SIG-M5 treated with dmso at 0.1 percent for 504 hours (cell line): Measurements from ENCODE around the gene B4GALNT2.

ENCODE experiments used
- DNase-seq: peaks from one replicate; lab custom pipeline; 2025; ENCODE audit not compliant: unreplicated experiment; lab: John Stamatoyannopoulos, UW

B4GALNT2 gene

DNA sequence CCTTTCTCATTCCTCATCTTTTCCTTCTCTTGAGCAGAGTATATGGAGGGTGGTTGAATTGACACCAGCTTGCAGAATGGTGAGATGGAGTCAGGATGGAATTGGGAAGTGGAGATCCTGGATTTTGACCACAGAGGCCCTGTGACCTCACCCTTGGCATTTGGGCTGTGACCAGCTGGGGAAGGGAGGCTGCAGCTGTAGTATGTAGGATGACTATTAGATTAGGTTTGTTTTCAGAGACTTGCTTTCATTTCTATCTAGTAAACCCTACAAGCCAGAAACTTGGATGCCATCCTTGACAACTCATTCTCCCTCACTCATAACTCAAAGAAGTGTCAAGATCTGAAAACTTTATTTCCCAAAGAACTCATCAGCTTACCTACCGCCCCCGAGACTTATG is 71.9 kb downstream of the B4GALNT2 start:
- no peak for DNase-seq

DNA sequence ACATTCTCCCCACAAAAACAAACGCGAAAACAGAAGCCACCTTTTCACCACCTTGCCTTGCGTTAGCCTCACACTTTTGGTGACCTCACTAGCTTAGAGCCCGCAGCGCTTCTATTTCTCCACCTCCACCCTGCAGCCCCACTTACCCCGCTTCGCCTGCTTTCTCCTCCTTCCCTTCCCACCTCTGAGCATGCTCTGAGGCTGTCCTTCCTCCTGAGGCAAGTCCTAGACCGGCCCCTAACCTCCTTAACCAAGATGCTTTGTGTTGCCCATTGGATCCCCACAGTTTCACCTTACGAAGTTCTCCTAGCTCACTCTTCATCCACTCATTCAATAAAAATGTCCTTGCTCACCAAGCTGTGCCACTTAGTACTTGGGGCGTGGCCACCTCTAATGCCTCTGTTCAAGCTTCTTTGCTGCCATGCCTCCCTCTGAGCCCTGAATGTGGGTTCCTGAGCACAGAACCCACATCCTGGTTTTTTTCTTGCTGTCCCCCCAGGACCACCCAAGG is 76.5 kb downstream of the B4GALNT2 start:
- no peak for DNase-seq

DNA sequence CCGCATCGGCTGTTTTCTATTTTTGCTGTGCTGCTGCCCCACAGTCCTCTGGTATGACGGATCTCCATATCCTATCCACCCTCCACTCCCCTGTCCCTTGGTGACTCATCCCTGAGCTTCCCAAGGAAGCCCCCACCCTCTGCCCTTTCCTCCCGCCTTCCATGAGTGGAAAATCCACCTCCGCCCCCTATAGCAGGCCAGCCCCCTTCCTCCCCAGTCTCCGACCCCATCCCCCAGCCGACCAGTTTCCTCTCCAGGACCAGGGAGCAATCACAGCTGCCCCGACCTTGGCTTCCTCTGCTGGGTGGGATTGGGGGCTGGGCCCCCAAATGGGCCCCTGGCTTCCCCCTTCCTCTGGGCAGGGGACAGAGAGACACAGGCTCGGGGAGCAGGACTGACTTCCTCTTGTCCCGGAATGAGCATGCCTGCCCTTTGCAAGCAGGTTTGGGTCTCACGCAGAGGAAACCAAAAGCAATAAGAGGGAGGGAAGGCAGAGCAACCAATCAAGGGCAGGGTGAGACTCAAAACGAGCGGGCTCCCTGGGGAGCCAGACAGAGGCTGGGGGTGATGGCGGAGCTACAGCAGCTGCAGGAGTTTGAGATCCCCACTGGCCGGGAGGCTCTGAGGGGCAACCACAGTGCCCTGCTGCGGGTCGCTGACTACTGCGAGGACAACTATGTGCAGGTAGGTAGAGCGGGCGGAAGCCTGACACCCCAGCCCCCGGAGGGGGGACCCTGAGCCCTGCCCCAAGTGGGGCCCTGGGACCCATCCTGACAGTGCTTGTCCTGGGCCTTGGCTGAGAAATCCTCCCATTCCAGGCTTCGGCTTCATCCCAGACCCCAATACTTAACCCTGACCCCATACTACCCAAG is 77.8 kb downstream of the B4GALNT2 start, which contains the start of the genes ABI3 and GNGT2:
ABI3 (plus strand) TSS at position 550 of the 872 bp plus-strand sequence; CDS start at position 568, 18 bp downstream.
GNGT2 (minus strand) TSS at position 417 of the 872 bp plus-strand sequence. CDS start 3,152 bp downstream, outside the sequence.
- DNase-seq = peak; percentile 29

DNA sequence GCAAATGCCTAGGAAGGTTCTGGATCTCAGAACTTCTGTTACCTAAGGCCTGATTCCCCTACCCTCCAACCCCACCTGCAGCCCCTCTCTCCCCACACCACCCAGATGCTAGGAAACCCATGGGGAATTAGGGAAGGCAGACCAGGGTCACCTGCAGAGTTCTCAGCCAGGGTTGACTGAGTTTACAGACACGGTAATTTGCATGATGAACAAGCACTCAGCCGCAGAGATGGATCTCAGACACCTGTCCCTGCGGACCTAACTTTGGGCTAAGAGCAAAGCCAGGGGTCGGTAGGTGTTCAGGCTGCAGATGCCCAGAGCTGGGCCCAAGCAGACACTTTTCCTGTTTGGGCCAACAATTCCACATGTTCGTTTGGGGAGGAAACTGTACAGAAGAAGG is 80.8 kb downstream of the B4GALNT2 start:
- DNase-seq = no peak

DNA sequence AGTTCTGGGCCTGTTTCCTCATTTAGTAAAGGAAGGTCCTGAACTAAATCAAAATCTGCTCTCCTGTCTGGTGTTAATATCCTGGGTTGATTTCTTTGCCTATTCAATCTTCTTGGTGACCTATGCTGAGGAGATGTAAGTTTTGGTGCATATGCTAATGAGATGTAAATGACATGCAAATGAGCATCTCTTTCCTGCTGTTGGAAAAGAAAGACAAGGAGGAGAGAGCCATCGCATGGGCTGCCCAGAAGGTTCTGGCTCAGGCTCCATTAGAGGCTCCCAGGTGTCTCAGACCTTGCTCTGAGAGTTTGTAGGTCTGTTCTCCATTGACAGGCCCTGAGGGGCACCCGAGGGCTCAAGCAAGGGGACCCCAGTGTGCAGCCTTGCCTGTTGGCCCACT is 81.3 kb downstream of the B4GALNT2 start:
- DNase-seq = no peak

DNA sequence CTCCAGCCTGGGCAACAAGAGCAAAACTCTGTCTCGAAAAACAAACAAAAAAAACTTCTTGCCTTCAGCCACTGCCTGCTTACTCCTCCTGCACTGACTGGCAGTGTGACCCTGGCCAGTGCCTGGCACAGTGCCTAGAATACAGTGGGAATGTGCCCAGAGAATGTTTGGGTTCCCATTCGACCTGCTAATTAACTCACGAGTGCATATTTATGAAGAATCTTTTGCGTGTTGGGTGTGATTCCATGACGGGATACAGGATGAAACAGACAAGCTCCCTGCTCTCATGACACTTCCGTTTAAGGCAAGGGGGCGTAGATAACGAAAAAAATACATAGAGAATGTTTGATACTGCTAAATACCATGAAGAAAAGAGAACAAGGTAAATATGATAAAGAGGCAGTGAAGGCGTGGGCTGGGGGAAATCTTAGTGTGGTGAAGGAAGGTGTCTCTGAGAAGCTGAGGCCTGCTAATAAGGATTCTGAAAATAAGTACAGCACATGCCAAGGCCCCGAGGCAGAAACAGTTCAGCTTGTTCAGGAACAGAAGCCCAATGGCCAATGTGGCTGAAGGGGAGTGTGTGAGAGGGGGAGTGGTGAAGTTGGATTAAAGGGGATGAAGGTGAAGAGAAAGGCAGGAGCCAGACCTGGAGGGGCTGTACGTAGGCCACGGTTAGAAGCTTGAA is 82.2 kb downstream of the B4GALNT2 start:
- no peak for DNase-seq

DNA sequence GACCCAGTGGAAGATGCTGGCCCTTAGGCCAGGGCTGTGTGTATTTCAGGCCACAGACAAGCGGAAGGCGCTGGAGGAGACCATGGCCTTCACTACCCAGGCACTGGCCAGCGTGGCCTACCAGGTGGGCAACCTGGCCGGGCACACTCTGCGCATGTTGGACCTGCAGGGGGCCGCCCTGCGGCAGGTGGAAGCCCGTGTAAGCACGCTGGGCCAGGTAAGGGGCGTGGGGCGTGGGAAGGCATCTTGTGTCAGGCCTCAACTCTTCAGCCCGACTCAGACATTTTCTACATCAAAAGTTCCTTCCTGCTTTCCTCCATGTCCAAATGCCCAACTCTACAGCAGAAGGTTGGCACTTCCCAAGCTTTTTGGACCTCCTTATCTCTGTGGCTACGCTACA is 83.9 kb downstream of the B4GALNT2 start:
- no peak for DNase-seq

DNA sequence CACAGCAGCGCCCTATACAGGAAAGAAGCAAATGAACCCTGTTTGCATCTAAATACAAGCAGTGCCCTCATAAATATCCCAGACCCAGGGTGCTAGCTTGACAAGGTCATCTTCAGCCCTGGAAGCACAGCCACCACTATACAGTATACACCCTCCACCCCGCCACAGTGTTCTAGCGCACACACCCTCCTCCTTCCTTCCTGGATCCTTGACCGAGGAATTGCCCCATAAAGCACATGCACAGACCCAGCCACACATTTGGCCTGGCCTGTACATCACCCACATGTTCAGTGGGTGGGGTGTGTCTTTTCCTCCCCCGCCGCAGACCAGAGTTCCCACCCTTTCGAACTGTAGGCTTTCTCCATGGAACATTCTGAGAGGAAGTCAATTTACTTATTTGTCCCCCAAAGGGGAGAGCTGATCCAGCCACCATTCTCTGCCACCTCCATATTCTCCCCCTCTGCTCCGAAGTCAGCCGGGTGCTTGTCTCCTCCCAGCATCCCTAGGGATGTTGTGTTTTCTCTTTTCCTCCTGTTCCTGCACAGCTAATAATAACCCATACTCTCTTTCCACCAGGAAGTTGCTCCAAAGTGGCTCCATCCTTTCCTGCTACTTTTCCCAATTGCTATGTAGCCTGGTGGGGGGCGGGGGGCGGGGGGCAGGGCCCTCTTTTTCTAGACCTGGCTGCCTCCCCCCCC is 84.5 kb downstream of the B4GALNT2 start:
- no peak for DNase-seq

DNA sequence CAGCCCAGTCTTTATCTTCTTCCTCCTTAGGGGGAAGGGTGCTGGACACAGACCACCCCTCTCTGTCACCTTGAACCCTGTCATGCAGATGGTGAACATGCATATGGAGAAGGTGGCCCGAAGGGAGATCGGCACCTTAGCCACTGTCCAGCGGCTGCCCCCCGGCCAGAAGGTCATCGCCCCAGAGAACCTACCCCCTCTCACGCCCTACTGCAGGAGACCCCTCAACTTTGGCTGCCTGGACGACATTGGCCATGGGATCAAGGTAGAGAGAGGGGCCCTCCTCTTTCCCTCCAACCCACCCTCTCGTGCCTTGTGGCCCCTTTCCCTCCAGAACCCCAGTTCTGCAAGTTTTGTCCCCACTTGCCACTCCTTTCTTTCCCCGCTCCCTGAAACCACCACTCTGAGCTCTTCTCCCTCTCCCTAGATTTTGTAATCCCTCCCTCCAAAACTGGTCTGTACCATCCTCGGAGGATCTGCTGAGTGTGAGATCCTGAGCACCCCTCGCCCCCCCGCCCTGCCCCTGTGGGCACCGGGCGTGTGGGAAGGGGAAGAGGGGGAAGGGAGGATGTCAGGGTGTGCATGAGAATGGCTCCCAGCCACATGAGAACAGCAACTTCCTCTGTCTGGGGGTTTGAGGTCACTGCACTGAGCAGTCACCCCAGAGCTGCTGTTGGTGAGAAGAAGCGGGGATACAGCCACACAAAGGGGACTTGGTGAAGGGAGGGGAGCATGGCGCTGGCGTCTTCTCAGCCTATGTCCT is 85.3 kb downstream of the B4GALNT2 start:
- DNase-seq = peak; percentile 78

DNA sequence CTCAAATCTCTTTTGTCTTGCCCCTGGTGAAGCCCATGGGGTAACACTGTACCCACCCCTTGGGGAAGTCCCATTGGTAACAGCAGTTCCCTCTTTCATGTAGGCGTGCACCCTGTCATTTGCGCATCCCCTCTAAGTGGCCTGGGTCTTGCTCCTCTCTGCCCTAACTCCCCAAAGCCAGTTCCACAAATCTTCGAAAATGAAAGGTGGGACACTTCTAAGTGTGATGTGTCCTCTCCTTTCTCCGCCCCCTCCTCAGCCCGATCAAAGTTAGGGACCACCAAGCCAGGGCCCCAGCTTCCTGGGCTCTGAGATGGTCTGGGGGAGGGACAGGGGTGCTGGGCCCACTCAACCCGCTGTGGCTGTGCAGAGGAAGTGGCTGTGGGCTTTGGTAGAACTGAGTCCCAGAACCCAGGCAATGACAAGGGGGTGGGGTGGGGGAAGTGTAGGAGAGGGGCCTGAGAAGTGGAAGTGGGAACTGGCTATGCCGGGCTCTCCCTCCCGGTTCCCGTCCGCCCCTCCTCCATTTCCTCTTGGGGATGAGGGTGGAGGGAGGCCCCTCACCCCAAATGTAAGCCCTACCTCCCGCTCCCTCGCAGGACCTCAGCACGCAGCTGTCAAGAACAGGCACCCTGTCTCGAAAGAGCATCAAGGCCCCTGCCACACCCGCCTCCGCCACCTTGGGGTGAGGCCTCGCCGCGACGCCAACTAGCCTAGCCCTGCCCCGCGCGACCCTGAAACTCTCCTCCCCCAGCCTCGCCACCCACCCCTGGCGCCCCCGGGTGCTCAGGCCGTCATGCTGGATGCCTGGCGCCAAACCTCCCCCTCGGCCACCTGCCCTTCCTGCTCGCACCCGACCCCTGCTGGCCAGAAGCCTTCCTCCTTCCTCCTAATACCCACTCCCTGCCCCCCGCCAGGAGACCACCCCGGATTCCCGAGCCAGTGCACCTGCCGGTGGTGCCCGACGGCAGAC is 86.7 kb downstream of the B4GALNT2 start:
- DNase-seq = peak; percentile 60

DNA sequence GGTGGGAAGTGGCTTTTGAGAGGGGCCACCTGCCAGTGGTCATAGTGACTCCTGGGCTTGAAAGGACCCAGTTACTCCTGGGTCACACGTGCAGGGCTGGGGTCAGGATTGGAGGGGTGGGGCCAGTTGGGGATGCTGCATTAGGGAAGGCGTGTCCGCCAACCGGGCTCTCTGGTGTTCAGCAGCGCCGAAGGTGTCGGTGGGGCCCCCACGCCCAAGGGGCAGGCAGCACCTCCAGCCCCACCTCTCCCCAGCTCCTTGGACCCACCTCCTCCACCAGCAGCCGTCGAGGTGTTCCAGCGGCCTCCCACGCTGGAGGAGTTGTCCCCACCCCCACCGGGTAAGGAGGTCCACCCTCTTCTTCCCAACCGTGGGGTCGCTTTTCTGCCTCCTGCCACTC is 87.4 kb downstream of the B4GALNT2 start:
- no peak for DNase-seq

DNA sequence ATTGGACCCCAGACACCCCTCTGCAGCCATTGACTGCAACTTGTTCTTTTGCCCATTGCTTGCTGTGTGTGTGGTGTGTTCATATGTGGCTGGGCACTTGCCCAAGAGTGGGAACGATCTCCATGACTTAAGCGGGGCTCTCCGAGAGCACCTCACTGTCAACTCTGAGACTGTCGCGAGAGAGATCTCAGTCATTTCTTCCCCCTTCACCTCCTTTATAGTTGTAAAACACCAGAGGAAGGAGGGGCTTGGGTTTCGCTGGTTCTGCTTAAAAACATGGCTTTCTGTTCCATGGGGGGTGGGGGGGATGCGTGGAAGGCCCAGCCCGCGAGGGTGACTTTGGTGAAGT is 90.6 kb downstream of the B4GALNT2 start:
- DNase-seq = no peak

DNA sequence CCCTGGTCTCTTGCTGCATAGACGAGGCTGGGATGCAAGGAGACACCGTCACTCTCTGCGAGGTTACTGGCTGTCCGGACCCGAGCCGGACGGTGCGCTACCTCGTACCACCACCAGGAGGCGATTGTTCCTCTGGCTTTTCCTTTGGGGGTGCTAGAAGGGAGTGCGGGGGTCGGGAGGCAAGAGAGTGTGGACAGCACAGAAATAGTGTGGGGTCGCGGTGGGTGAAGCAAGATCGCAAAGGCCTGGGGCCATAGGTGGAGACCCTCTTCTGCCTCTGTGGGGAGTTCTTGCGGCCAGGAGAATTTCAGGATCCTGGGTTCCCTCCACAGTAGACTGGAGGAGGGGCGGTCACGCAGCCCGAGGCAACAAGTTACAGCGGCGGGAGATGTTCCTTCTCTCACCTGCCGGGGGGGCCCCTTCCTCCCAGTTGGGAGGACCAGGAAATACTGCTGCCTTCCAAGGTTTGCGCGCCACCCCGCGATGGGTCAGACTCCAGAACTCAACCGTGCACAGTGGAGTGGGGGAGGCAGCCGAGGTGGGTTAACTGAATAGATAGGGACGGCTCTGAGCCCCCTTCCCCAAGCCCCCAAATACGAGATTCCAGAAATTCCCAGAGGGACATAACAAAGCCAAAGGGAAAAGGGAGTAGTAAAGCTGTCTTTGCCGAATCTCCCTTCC is 91.1 kb downstream of the B4GALNT2 start:
- peak; percentile 21 for DNase-seq

DNA sequence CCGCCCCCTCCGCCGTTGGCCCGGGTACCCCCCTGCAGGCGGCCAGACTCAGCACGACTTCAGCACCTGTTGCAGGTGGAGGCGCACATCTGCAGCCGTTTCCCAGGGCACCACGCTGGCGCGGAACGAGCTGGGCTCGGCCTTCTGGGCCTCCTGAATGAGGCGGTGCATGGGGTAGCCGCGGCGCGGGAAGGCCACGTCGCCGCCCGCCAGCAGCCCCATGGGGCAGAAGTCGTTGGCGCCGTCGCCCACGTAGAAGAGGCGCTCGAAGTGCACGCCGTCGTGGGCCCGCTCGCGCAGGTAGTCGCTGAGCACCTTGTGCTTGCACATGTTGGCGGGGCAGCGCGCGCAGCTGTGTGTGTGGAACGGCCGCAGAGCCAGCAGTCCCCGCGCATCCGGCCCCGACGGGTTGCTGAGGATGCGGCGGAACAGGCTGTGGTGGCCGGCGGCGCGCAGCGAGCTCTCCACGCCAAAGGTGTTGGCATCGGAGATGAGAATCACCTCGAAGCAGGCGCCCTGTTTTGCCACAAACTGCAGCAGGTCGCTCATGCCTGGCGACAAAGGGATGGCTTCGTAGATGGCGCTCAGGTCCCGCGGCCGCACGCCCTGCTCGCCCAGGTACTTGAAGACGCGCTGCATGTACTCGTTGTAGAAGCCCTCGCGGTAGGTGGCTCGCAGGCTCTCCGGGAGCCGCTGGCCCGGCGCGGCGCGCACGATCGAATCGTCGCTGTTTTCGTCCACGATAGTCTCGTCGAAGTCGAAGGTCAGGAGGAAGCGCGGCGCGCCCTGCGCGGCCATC is 91.8 kb downstream of the B4GALNT2 start:
- DNase-seq = no peak

DNA sequence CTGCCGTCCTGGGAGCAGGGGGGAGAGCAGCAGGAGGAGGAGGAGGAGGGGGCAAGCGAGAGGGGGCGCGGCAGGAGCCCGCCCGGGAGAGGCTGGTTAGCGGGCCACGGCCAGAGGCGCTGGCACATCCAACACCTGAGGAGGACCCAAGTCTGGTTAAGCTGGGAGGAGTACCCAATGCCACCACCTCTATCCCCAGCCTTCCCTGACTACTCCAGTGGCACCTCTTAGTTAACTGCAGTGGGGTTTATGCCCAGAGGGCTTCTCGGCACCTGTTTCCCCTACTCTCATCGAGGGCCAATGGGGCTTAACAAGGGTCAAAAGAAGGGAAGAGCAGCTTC is 92.4 kb downstream of the B4GALNT2 start:
- no peak for DNase-seq

DNA sequence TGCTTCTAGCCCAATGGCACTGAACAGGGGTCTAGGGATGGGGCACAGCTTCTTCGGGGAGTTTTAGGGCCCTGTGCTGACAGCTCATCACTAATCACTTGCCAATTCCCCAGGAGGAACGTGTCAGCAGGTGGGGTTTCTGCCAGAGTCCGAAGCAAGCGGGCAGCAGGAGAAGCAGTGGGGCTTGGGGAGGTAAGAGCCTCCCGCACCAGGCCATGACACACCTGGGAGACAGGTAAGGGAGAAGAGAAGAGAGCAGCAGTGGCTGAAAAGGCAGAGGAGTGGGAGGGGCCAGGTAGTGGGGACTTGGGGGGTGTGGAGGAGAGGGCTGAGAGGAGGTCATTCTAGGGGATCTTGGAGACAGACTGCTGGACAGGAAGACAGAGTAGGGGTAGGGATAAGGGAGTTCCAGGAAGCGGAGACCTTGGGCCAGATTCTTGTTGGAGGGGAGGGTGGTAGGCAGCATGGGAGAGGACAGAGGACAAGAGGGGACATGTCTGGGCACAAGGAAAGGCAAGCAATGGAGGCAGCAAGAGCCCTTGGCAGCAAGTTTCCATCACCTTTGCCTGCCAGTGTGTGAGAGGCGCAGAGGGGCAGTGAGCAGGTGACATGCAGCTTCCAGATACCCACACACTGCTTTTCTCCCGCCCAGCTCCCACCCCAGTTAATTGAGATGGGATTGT is 93.1 kb downstream of the B4GALNT2 start:
- DNase-seq = no peak
